ENCODE results near the gene PCNX4. TPM values are rescaled to one million over a fixed set of nuclear protein-coding genes. Genes with fewer than 3 reads are reported as not detected.

PCNX4 gene
- total RNA-seq, 1 experiment from 2014 or later: 65.1 TPM

DNA sequence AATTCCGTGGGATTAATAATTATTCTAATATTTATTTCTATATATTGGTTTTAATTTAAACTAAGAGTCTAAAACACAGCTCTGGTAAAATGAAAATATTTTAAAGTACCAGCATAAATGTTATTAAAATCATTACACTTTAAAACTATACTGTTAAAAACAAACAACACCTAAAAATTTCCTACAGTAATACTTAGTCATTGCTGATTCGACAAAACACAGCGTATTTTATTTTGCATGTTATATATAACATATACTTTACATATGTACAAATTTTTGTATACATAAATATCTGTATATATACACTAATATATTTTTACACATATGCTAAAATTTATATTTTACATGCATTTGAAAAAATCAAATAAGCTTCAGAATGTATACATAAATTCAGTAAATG is 6.0 kb upstream of the PCNX4 start:
- CTCF ChIA-PET: no interaction called here
- TF ChIP-seq, protein P1, sequence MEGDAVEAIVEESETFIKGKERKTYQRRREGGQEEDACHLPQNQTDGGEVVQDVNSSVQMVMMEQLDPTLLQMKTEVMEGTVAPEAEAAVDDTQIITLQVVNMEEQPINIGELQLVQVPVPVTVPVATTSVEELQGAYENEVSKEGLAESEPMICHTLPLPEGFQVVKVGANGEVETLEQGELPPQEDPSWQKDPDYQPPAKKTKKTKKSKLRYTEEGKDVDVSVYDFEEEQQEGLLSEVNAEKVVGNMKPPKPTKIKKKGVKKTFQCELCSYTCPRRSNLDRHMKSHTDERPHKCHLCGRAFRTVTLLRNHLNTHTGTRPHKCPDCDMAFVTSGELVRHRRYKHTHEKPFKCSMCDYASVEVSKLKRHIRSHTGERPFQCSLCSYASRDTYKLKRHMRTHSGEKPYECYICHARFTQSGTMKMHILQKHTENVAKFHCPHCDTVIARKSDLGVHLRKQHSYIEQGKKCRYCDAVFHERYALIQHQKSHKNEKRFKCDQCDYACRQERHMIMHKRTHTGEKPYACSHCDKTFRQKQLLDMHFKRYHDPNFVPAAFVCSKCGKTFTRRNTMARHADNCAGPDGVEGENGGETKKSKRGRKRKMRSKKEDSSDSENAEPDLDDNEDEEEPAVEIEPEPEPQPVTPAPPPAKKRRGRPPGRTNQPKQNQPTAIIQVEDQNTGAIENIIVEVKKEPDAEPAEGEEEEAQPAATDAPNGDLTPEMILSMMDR (conservative IDR thresholded peaks at IDR 0.05): no peak
- TF ChIP-seq EZH2 (IDR thresholded peaks at IDR 0.05; ENCODE audit: low read depth): no peak

DNA sequence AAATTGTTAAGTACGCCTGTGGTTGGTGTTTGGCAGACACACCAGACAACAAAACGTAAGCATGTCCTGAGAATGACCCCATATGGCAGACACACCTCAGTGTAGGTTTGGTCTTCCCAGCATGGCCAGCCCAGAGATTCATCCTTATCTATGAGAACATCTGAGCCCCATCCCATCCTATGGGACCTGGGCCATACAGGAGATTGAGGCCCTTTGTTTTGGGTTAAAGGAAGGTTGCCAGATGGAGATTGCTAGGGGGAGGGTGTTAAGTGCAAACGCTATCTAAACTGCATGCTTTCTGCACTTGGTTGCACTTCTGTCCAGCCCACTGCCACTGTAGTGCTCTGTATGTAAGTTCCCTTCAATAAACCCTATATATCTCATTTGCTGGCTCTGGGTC is 4.1 kb upstream of the PCNX4 start:
- Histone ChIP-seq H3K4me2 (no peak overlapping the region), H3K27ac (no peak overlapping the region), H3K27me3 (ENCODE audit: insufficient read depth, low read depth) (no peaks in the 10 kb centered on the region), H2AFZ (no peak overlapping the region), H3K9me3 (ENCODE audit: insufficient read depth, low read depth) (no peaks in the 10 kb centered on the region), H4K20me1 (ENCODE audit: insufficient read depth) (no peaks in the 10 kb centered on the region), H3K36me3 (ENCODE audit: low read depth) (no peaks in the 10 kb centered on the region), H3K9me2 (ENCODE audit: insufficient read depth) (no peaks in the 10 kb centered on the region), H3K79me2 (ENCODE audit: low read depth) (peaks cover 4% of the 10 kb centered on the region), H3K4me1 (replicated peaks; ENCODE audit: insufficient read depth) (0 out of 2 replicates have a peak, but pooled peaks cover 4% of the 10 kb centered on the region), H3K4me3 (no peak overlapping the region), H3F3A (ENCODE audit: insufficient read depth, low read depth) (peaks cover 14% of the 10 kb centered on the region)
- no peak for TF ChIP-seq EZH2 (IDR thresholded peaks at IDR 0.05; ENCODE audit: low read depth)
- TF ChIP-seq, protein P1 (conservative IDR thresholded peaks at IDR 0.05): no peak
- intact Hi-C loops (cut with micrococcal nuclease; ENCODE audit: unreplicated experiment): no loop called here
- ChIA-PET CTCF (no interaction called here), POLR2A (ENCODE audit: unreplicated experiment) (no interaction called here)
- no TSS peak for BruUV-seq (replicated peaks)
- DNase-seq: no peak

More for the DNA sequence above, 6.0 kb upstream of the PCNX4 start:
- Histone ChIP-seq H3K4me3 (no peak overlapping the region), H3K27ac (no peak overlapping the region), H3K4me2 (no peak overlapping the region), H3K36me3 (ENCODE audit: low read depth) (no peaks in the 10 kb centered on the region), H3K79me2 (ENCODE audit: low read depth) (no peaks in the 10 kb centered on the region), H4K20me1 (ENCODE audit: insufficient read depth) (no peaks in the 10 kb centered on the region), H3K4me1 (replicated peaks; ENCODE audit: insufficient read depth) (0 out of 2 replicates have a peak, but pooled peaks cover 4% of the 10 kb centered on the region), H2AFZ (no peak overlapping the region), H3K27me3 (ENCODE audit: insufficient read depth, low read depth) (no peaks in the 10 kb centered on the region), H3F3A (ENCODE audit: insufficient read depth, low read depth) (no peaks in the 10 kb centered on the region), H3K9me2 (ENCODE audit: insufficient read depth) (no peaks in the 10 kb centered on the region), H3K9me3 (ENCODE audit: insufficient read depth, low read depth) (no peaks in the 10 kb centered on the region)
- POLR2A ChIA-PET (ENCODE audit: unreplicated experiment): no interaction called here
- no TSS peak for BruUV-seq (replicated peaks)
- no peak for DNase-seq
- intact Hi-C loops (cut with micrococcal nuclease; ENCODE audit: unreplicated experiment): no loop called here

DNA sequence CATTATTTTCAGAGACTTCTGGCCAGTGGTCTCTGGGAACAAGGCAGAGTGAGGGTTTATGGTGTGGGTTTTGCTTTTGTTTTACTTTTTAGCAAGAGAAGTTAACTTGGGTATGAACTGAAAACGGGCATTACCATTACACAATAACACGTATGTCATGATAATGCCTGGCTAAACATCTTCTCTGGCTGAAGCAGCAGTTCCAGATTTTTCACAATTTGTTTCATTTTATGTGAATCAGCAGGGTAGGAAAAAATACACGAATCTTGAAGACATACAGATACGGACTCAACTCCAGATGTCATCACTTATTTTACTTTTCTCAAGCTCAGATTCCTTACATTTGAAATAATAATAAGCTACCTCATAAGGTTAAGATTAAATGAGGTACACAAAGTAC is 2.5 kb upstream of the PCNX4 start:
- intact Hi-C loops (cut with micrococcal nuclease; ENCODE audit: unreplicated experiment): no loop called here
- Histone ChIP-seq H3K9me2 (ENCODE audit: insufficient read depth) (no peaks in the 10 kb centered on the region), H3K4me3 (no peak overlapping the region), H3F3A (ENCODE audit: insufficient read depth, low read depth) (peaks cover 26% of the 10 kb centered on the region), H3K4me2 (no peak overlapping the region), H4K20me1 (ENCODE audit: insufficient read depth) (no peaks in the 10 kb centered on the region; the same call in 1 of the 2 replicates), H3K27me3 (ENCODE audit: insufficient read depth, low read depth) (no peaks in the 10 kb centered on the region), H3K4me1 (replicated peaks; ENCODE audit: insufficient read depth) (peaks cover 16% of the 10 kb centered on the region), H3K27ac (no peak overlapping the region), H3K36me3 (ENCODE audit: low read depth) (no peaks in the 10 kb centered on the region), H3K9me3 (ENCODE audit: insufficient read depth, low read depth) (no peaks in the 10 kb centered on the region), H2AFZ (no peak overlapping the region), H3K79me2 (ENCODE audit: low read depth) (peaks cover 20% of the 10 kb centered on the region)
- TF ChIP-seq EZH2 (IDR thresholded peaks at IDR 0.05; ENCODE audit: low read depth): no peak
- TF ChIP-seq, protein P1 (conservative IDR thresholded peaks at IDR 0.05): no peak
- CTCF ChIA-PET: interaction anchor here (0.6 kb wide), 1 partner anchor 1979 kb away, joined by 7 read pairs; no protein-coding TSS in a partner anchor
- no TSS peak for BruUV-seq (replicated peaks)
- no peak for DNase-seq
- POLR2A ChIA-PET (ENCODE audit: unreplicated experiment): interaction anchor here (0.7 to 0.8 kb wide), 2 partner anchors 36 to 1631 kb away, joined by 3 to 7 read pairs; no protein-coding TSS in a partner anchor

Measured in PC-9 (cell line).